GM15510 (cell line): ENCODE results near the gene RGL1.

ENCODE experiments used
- POLR2A ChIP-seq: IDR thresholded peaks from 3 replicates; pipeline ENCODE4 v1.6.1; 2011; ENCODE audit warnings: borderline replicate concordance; ENCODE audit not compliant: insufficient read length; ENCODE audit errors: extremely low read depth

The RGL1 gene

DNA sequence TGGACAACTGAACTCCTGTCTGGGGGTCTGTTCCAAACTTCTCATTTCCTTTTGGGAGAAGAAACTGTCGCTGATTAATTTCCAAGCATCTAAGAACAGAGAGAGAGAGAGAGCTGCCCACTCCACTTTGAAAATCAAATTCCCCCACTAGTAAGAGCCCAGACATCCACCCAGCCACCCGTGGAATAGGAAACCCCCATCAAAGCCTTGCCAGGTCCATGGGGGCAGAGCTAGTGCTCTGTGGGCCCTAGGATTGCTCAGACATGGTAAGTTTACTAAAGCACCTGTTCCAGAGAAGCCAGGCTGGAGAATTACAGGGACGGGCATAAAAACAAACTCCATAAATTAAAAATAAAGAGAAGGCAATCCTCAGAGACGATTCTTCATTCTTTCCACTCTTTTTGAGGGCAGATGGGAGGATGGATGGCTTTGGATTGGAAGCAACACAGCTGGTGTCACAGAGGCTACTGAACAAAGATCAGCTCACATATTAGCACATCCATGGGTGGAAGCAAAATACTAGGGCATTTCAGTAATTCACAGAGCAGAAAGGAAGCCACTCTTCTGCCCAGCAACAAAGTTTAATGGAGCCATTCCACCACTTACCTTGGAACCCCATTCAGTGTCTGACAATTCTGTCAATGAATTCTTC is 128.7 kb downstream of the RGL1 start:
- no peak for TF ChIP-seq POLR2A

DNA sequence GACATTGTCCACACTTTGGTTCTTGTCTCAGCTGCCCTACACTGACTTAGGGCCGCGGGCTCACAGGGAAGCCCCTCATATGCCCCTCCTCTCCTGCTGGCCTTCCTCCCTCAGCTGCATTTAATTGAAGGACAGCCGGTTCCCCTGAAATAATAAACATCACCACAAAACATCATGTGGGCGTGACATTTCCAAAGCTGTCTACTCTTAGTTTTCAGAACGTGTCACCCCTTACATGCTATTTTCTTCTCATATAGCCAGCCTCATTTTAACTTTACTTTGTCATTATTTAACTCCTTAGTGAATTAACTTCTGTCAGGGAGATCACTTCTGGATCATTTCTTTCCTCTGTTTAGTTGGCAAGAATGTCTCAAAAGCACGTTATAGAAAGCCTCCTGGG is 129.4 kb downstream of the RGL1 start:
- no peak for TF ChIP-seq POLR2A

DNA sequence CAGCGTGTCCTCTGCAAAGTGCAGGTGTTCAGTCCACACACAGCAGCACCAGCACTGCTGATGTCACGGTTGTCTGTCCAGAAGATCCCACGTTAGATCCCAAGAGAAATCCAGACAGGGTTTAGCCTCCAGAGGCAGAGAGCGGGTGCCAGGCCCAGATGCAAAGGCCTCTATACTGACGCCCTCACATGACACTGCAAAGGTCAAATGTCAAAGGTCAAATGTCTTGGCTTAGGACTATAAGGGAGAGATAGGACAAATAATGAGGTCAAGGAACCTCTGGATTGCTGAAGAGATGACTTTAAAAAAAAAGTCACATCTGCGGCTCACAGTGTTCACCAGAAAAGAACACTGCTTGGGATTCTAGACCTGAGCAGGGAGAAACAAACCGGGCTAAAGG is 131.1 kb downstream of the RGL1 start:
- TF ChIP-seq POLR2A = no peak

DNA sequence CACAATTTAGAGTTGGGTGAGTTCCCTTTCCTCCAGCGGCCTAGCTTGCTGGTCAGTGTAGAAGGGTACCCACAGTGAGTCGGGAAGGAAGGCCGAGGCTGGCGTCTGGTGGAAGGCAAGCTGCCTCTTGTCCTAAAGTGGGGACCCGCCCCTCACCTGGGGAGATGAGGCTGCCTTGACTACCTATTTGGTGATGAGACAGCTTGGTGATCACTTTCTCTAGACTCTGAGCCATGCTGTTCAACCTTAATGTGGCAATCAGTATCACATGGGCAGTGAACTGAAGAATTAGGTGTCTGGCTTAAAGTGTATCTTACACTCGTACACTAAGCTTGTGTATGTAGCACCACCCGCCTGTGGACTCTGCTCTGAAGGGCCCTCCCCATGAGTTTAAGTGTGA is 131.9 kb downstream of the RGL1 start:
- TF ChIP-seq POLR2A = no peak

DNA sequence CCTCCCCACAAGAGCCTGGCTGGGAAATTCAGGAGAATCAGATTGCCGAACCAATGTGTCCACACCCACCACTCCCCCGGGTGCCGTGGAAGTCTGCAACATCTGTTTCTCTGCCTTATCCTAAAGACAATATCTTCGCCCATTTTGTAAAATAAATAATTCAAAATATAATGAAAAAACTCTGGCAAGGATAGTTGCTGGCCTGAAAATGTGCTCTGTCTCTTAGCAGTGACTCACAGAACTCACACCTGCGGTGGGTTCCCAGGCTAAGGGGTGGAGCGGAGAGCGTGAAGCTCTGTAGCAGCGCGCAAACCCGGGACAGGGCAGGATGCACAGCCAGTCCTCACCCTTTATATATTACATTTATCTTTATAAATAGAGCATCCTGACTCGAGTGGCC is 132.7 kb downstream of the RGL1 start:
- TF ChIP-seq POLR2A = no peak

DNA sequence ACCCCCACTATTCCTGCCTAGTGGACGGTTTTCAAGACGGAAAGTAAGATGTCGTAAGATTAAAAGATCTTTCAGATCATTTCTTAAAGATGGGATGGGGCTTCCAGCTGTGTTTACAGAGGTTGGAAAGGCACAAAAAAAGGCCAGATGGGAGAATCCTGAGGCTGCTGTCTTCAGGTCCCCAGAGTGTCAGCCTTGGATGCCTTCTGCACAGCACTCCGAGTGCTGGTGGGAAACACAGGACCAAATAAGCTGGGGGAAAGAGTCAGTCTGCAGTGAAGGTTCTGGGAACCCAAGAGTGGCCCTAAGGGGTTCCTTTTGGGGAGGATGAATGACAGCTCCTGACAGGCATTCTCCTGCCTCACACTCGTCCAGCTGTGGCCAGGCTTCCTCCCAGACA is 136.1 kb downstream of the RGL1 start:
- TF ChIP-seq POLR2A = no peak

DNA sequence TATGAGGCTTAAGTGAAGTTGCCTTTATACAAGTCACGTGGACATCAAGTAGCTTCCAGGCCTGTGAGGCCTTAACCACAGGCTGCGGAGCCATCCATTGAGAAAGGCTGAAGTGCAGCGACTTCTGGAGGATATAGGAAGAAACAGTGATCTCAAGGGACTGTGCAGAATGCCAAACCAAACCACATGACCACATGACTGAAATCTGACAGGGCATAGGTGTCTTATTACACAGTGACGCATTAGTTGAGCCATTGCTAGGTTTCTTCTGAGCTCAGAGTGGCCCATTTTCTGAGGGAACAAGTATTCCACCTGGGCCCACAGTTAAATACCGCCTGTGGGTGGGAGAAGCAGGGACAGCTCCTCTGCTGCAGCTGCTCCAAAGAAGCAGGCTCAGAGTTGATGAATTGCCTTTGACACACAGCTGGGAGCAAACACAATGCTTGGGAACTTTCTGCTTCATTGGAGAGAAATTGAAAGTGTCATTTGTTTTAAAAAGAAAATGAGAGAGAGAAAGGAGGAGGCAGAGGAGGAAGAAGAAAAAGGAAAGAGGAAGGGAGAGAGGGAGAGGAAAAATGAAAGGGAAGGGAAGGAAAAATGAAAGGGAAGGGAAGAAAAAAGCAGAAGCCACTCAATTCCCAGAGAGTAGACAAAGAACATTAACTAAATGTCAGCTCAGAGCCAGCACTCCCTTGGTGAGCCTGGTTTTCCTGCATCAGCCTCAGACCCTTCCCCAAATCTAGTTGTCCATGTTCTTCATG is 138.2 kb downstream of the RGL1 start:
- TF ChIP-seq POLR2A = no peak

DNA sequence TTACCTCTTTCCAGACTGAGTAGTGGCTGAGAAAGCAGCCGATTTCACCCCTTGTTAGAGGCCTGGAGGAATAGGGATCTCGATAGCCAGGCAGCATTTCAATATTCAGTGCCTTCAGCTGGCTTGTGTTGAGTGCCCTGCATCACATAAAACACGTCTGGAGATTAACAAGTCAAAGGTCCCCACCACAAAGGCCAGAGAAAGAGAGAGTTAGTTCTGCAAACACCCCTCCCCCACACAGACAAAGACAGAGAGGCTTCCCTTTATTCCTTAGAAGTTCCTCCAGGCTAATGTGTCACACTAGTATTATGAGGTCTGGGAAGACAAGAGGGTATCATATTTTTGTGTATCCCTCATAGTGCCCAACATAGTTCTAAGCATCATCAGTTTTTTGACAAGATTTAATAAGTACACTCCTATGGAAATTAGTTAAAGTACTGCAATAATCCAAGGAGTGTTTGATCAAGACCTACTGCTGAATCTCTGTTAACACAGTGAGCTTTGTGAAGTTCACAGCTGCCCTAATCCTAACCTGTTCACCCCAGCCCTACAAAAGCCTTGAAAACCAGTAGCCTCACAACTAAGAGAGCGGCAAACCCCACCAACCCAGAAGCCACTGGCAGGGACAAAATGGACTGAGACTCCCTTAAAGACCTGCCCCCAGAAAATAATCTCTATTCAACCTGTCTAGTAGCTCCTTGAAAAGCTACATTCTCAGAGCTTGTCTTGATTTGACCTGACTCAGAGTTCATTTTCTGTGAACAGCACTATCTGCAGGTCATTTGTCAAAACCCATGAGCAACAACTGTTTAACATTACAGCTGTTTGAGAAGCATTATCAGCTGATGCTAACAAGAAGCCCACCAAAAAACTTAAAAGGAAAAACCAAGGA is 140.8 kb downstream of the RGL1 start:
- no peak for TF ChIP-seq POLR2A

DNA sequence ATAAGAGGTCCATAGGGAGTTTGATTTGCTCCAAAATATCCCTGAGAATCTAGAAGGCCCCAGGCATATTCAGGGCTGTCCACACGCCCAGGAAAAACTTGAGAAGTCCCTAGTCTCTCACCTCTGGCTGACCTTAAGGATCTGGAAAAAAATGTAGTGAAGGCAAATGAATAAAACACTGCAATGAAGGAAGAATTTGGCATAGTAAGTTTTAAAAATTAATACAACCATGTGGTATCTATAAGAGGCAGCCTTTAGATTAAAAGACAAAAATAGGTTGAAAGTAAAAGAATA is 141.3 kb downstream of the RGL1 start:
- TF ChIP-seq POLR2A = no peak

DNA sequence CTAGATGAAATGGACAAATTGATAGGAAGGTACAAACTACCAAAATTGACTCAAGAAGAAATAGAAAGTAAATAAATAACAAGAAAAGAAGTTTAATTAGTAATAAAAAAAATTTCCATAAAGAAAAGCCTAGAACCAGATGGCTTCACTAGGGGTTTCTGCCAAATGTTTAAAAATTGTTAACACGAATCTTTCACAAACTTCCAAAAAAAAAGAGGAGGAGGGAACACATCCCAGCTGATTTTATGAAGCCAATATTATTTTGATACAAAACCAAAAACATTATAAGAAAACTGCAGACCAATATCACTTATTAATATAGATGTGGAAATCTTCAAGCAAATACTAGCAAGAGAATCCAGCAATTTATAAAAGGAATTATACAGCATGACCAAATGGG is 143.1 kb downstream of the RGL1 start:
- no peak for TF ChIP-seq POLR2A

DNA sequence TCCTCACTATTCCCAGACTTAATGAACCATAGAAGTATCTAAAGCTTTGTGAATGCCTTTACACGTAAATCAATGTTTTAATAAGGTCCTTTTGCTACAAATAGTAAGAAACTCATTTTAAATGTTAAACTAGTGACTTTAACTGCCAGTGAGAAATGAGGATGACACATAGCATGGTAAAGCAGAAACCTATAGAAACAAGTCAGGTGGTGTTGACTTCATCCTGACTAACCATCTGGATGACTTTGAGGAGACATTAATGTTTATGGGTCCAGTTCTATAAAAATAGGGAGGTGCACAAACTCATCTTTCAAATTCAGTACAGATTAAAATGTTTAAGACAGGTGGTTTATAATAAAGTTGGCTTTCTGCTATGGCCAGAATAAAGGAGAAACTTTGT is 147.2 kb downstream of the RGL1 start:
- no peak for TF ChIP-seq POLR2A

DNA sequence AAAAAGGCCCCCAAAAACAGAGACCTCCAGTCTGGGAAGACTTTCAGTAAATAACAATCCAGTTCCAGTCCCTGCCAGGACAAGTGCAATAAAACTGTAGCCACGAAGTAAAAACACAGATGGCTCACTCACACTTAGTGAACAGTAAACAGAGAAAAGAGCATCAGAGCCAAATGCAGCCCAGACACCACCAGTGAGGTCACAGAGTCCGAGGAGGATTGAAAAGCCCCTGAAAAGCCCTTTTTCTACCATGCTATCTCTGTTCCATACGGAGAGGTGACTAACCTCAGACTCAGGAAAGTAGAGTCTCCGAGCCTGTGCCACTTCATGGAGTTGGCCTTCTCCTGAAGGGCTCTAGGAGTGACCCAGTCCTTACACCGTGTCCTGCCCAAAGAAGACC is 148.1 kb downstream of the RGL1 start:
- no peak for TF ChIP-seq POLR2A

DNA sequence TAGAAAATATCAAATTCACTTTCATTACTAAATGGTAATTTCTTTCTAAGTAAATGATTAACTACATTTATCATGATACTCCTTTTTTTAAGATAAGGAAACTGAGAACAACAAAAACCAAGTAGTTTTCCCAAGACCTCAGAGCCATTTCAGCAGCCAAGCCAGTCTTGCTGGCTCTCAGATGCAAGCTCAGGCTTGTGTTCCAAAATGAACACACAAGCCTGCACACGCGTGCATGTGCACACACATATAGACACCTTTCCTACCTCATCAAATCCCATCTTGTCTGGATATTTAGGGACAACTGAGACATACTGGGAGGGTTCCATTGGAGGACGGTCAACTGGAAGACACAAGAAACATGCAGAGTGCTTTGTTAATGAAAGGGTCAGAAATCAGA is 149.6 kb downstream of the RGL1 start:
- TF ChIP-seq POLR2A = no peak

DNA sequence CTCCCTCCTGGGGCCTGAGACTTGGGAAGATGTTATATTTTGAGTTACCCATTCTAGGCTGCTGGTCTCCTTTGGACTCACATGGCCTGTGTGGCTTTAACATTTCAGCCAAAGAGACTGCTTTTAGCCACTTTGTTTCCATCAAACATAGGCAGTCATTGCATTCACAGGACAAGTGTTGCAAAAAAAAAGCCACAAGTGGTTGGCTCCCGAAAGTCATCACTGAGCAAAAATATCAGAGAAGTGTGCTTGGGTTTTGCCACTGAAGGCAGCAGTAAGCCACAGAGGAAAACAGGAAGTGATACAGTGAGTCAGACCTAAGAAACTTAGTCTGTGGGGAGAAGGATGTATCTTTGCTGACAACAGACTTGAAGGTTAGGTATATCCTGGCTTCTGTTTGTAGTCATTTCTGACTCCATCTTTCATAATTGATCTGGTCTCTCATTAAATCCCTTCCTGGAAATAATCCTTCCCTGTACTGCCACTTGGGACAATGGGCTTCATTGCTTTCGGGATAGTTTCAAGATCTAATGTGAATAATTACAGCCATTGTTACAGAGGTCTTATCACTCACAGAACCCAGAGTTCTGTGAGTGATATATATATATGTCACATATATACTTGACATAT is 151.8 kb downstream of the RGL1 start:
- TF ChIP-seq POLR2A = no peak

DNA sequence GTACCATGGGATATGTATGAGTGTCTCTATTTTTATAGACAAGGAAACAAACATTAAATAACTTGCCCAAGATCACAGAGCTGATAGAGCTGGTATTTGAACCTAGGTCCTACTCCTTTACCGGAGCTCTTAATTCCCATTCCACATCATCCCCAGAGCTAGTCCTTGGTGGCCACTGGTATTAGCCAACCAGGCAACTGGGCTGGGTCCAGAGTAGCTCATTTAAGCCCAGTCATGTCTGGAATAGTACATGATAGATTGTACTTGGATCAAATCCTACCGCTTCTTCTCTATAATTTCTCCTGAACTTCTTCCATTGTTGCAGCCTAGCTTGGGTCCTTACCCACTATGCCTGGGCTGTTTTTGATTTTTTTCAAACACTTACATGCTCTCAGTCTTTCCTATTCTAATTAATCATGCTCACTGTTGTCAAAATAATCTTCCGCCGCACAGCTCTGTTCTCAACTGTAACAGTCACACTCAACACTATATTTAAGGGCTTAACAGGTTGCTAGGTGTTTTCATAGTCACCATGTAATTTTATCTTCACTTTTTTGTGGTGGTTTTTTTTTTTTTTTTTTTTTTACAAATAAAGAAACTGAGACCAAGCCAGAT is 152.4 kb downstream of the RGL1 start:
- TF ChIP-seq POLR2A = no peak
